ENCODE data around the gene DCHS2. TPM values are rescaled to one million over a fixed set of nuclear protein-coding genes. Genes with fewer than 3 reads are reported as not detected.

DCHS2 gene, protein sequence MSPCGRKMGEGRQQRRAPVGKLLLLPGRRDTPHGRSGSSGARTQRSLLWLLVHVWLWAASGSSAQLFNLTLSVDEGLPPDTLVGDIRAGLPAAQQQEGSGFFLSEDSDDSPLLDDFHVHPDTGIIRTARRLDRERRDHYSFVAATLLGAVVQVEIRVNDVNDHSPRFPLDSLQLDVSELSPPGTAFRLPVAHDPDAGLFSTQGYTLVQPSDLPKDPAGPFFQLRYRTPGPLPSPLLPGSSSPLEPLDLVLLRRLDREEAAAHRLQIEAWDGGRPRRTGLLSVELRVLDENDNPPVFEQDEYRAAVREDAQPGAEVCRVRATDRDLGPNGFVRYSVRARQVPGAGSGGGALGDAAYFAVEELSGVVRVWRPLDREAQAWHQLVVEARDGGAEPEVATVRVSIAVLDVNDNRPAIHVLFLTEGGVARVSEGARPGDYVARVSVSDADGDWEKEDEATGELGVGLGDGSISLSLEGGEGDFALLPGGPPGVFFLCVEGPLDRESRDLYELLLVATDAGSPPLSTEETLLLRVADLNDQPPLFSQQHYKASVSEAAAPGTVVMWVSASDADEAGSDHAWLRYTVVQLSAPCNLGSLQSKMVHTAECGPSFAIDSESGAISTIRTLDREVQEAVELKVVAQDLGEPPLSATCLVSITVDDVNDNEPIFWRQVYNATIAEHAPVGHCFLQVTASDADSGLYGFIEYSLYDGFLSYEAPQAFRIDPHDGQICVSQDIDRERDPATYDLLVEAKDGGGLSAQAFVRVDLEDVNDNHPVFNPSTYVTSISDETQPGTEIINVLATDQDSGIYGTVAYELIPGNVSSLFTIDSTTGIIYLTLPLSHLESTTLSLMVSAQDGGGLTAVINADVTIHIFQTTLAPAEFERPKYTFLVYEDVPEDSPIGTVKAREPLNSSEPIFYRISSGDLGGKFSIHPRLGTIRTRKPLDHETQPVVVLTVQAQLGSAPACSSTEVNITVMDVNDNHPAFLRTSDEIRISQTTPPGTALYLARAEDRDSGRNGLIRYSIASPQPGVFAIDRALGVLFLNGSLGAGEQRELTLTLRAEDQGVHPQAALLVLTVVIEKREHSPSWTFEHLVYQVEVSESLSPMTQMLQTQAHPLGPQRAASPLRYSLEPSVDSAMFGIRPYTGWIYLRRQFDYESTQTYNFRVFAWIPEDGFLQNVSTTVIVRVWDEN (N-terminal part only)
- total RNA-seq (not detected), polyA plus RNA-seq (not detected)

DNA sequence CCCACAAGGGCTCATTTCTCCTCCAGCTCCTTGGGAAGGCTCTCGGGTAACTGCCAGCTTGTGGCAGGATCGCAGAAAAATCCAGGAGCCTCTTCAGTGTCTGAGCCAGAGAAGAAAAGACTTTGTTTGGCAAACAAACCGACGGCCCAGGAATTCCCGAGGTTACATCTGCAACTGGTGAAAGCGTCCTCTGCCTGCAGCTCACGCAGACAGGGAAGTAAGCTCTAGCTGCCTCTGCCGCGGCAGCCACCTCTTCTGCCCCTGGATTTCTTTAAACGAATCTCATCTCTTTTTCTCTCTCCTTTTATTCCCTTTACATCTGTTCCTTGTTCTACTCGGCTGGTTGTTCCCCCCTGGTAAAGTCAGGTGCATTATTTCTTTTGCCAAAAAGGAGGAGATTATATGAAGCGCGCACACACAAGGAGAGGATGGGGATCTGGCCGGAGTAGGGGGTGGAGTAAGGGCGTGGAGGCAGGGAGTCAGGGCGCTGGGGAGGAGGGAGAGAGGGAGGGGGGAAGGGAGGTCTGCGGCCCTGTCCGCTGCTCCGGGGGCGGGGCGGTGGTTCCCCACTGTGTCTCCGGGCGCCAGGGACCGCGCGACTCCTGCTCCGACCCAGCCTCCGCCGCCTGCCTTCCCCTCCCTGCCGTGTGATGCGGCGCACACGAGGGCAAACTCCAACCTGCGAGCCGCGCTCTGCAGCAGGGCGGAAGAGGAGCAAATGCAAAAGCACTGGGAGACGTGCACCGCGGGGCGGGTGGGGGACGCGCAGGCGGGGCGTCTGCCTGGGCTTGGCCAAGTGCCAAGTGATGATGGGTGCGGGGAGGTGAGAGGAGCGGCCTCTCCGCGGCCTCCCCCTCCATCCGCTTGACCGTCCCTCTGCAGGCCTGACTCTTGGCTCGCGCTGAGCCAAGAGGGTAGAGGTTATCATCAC lies at the start of gene DCHS2:
DCHS2 (minus strand) TSS at position 459 of the 931 bp plus-strand sequence; CDS start at position 15, 444 bp downstream.
- peaks cover 20% of the 10 kb centered on the region for H3K27me3 ChIP-seq (ENCODE audit: control insufficient read depth, insufficient read depth, low read length)
- peak within 1 kb of the TSS in 2 of 4 donors; percentile 61 to 64 for H3K4me3 Mint-ChIP-seq
- H3K27ac ChIP-seq (ENCODE audit: insufficient read depth, low read length, poor library complexity, severe bottlenecking), result no peak within 1 kb of the TSS
- no peaks in the 10 kb centered on the region for H3K9me3 ChIP-seq (ENCODE audit: control insufficient read depth in 2 of 2, low read length in 2 of 2)
- ATAC-seq (ENCODE audit: low read depth in 2 of 2) (peak in 1 of 2 donors; percentile 34), DNase-seq (peak in 1 of 3 donors; percentile 4)
- H3K9me3 Mint-ChIP-seq, result peaks cover 0 to 7% (median 0%) of the 10 kb centered on the region in 7 donors
- H3K4me3 ChIP-seq (ENCODE audit: low read depth, low read length), result no peak within 1 kb of the TSS
- H3K27ac Mint-ChIP-seq, result no peak within 1 kb of the TSS
- H3K36me3 Mint-ChIP-seq, result no peaks in the 10 kb centered on the region
- H3K27me3 Mint-ChIP-seq, result peaks cover 49% of the 10 kb centered on the region
- peaks cover 0 to 20% (median 4%) of the 10 kb centered on the region in 4 donors for H3K4me1 Mint-ChIP-seq
- H3K36me3 ChIP-seq (ENCODE audit: control insufficient read depth, insufficient read depth, low read length), result no peaks in the 10 kb centered on the region
- no peaks in the 10 kb centered on the region for H3K4me1 ChIP-seq (ENCODE audit: control insufficient read depth, insufficient read depth, low read length, poor library complexity, severe bottlenecking)

DNA sequence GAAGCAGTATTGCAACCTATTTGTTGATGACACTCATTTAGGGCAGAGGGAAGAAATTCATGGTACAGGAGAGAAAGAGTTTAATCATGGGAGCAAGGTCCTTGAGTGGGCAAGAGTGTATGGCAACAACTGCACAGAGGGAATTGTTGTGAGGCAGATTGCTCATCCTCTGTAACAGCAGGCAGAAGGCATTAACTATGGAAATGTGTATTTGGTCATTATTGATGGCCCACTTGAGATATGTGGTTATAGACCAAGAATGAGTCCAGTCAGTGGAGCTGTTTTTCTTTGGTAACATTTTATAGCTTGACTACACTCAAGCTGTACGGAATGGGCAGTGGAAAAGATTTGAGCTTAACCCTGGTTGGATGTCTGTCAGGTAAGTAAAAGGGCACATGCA lies 42.7 kb upstream of the DCHS2 start:
- Mint-ChIP-seq H3K27me3 (no peaks in the 10 kb centered on the region), H3K4me3 (no peak overlapping the region), H3K36me3 (peaks cover 10% of the 10 kb centered on the region), H3K4me1 (peaks cover 0 to 4% (median 0%) of the 10 kb centered on the region in 4 donors), H3K9me3 (no peaks in the 10 kb centered on the region), H3K27ac (peak overlapping the region in 2 of 3 donors; percentile 72 to 75)
- Histone ChIP-seq H3K4me1 (ENCODE audit: control insufficient read depth, insufficient read depth, low read length, poor library complexity, severe bottlenecking) (no peaks in the 10 kb centered on the region), H3K4me3 (ENCODE audit: low read depth, low read length) (no peak overlapping the region), H3K27ac (ENCODE audit: insufficient read depth, low read length, poor library complexity, severe bottlenecking) (no peak overlapping the region), H3K27me3 (ENCODE audit: control insufficient read depth, insufficient read depth, low read length) (no peaks in the 10 kb centered on the region), H3K9me3 (ENCODE audit: control insufficient read depth in 2 of 2, low read length in 2 of 2) (no peaks in the 10 kb centered on the region), H3K36me3 (ENCODE audit: control insufficient read depth, insufficient read depth, low read length) (peaks cover 35% of the 10 kb centered on the region)
- DNase-seq (no peak), ATAC-seq (ENCODE audit: low read depth in 2 of 2) (no peak)

DNA sequence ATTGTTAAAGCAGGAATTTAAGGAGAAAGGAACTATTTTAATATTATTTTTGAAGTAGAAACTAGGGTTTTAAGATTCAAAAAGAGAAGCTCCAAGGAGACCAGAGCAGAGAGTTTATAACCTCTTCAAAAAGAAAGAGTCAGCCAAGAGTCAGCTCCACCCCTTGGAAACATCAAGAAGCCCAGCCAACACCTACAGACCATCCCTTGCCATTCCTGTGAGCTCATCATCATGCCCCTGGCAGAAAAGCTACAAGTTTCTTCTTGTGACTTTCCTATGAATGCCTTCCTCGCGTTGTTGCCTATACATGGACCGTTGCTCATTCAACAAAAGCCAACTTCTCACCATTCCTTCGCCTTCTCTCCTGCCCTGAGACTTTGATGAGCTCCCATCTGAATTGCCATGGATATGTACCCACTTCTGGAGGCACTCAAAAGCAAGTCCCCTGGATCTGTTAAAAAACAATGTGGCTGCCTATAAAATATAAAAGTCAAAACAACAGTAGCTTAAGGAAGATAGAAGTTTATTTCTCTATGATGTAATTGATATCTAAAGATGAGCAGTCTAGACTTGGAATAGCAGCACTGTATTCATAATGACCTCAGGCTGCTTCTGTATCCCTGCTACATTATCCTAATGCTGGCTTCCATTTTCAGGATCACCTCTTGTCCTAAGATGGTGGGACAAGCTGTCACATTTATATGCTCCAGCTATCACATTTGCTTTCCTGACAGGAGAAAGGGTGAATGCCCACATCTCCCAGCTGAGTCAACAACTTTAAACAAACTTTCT lies 38.3 kb upstream of the DCHS2 start:
- no peak overlapping the region for H3K4me3 Mint-ChIP-seq
- H3K27ac Mint-ChIP-seq, result no peak overlapping the region
- H3K27me3 Mint-ChIP-seq, result peaks cover 9% of the 10 kb centered on the region
- peaks cover 0 to 4% (median 0%) of the 10 kb centered on the region in 4 donors for H3K4me1 Mint-ChIP-seq
- Histone ChIP-seq H3K4me1 (ENCODE audit: control insufficient read depth, insufficient read depth, low read length, poor library complexity, severe bottlenecking) (no peaks in the 10 kb centered on the region), H3K9me3 (ENCODE audit: control insufficient read depth in 2 of 2, low read length in 2 of 2) (no peaks in the 10 kb centered on the region), H3K4me3 (ENCODE audit: low read depth, low read length) (no peak overlapping the region), H3K27ac (ENCODE audit: insufficient read depth, low read length, poor library complexity, severe bottlenecking) (no peak overlapping the region), H3K27me3 (ENCODE audit: control insufficient read depth, insufficient read depth, low read length) (no peaks in the 10 kb centered on the region), H3K36me3 (ENCODE audit: control insufficient read depth, insufficient read depth, low read length) (no peaks in the 10 kb centered on the region)
- no peaks in the 10 kb centered on the region for H3K9me3 Mint-ChIP-seq
- no peak for ATAC-seq (ENCODE audit: low read depth in 2 of 2)
- no peaks in the 10 kb centered on the region for H3K36me3 Mint-ChIP-seq
- no peak for DNase-seq

DNA sequence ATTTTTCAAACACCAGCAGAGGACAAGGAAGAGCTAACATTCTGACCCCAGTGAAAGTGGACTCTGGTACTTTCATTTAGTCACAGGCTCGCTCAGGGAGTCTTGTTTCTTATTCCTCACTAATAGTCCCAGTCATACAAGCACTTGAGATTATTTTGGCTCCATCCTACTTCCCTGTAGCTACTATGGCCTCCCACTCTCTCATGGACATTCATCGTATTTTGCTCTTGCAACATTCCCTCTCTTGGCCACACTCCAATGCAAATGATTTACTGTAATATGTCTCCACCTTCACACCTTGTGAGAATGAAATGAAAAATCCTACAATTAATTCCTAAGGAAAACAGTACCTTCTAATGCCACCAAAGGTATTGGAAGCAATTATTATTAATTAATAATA lies 37.3 kb upstream of the DCHS2 start:
- DNase-seq (no peak), ATAC-seq (ENCODE audit: low read depth in 2 of 2) (no peak)
- no peak overlapping the region for H3K27ac ChIP-seq (ENCODE audit: insufficient read depth, low read length, poor library complexity, severe bottlenecking)
- no peak overlapping the region for H3K27ac Mint-ChIP-seq
- no peak overlapping the region for H3K4me3 Mint-ChIP-seq
- no peaks in the 10 kb centered on the region for H3K4me1 ChIP-seq (ENCODE audit: control insufficient read depth, insufficient read depth, low read length, poor library complexity, severe bottlenecking)
- no peaks in the 10 kb centered on the region for H3K36me3 Mint-ChIP-seq
- peaks cover 0 to under 1% (median 0%) of the 10 kb centered on the region in 4 donors for H3K4me1 Mint-ChIP-seq
- no peaks in the 10 kb centered on the region for H3K9me3 ChIP-seq (ENCODE audit: control insufficient read depth in 2 of 2, low read length in 2 of 2)
- H3K9me3 Mint-ChIP-seq, result no peaks in the 10 kb centered on the region
- peaks cover 9% of the 10 kb centered on the region for H3K27me3 Mint-ChIP-seq
- no peaks in the 10 kb centered on the region for H3K36me3 ChIP-seq (ENCODE audit: control insufficient read depth, insufficient read depth, low read length)
- H3K4me3 ChIP-seq (ENCODE audit: low read depth, low read length), result no peak overlapping the region
- H3K27me3 ChIP-seq (ENCODE audit: control insufficient read depth, insufficient read depth, low read length), result no peaks in the 10 kb centered on the region

DNA sequence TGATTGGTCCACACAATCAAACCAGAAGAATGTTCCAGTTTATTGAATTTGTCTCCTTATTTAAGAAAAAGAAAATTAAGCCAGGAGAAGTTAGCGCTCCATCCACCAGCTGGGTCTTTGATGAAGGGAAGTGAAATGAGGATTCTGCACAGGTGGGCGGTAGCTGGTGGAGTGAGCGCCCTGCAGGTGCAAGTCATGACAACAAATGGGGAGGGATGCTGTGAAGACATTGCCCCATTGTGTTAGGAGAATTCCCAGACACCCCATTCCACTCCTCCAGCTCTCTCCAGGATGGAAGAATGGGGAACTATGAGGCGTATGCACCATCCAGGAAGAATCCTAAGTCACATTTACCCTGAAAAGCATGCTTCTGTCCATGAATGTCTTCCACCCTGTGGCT lies 35.7 kb upstream of the DCHS2 start:
- H3K9me3 ChIP-seq (ENCODE audit: control insufficient read depth in 2 of 2, low read length in 2 of 2), result no peaks in the 10 kb centered on the region
- no peaks in the 10 kb centered on the region for H3K9me3 Mint-ChIP-seq
- H3K36me3 ChIP-seq (ENCODE audit: control insufficient read depth, insufficient read depth, low read length), result no peaks in the 10 kb centered on the region
- no peak overlapping the region for H3K4me3 Mint-ChIP-seq
- H3K4me1 ChIP-seq (ENCODE audit: control insufficient read depth, insufficient read depth, low read length, poor library complexity, severe bottlenecking), result no peaks in the 10 kb centered on the region
- H3K36me3 Mint-ChIP-seq, result no peaks in the 10 kb centered on the region
- H3K4me1 Mint-ChIP-seq, result no peaks in the 10 kb centered on the region
- no peak overlapping the region for H3K4me3 ChIP-seq (ENCODE audit: low read depth, low read length)
- peaks cover 16% of the 10 kb centered on the region for H3K27me3 Mint-ChIP-seq
- ATAC-seq (ENCODE audit: low read depth in 2 of 2), result no peak
- H3K27me3 ChIP-seq (ENCODE audit: control insufficient read depth, insufficient read depth, low read length), result no peaks in the 10 kb centered on the region
- DNase-seq, result no peak
- H3K27ac ChIP-seq (ENCODE audit: insufficient read depth, low read length, poor library complexity, severe bottlenecking), result no peak overlapping the region
- no peak overlapping the region for H3K27ac Mint-ChIP-seq

DNA sequence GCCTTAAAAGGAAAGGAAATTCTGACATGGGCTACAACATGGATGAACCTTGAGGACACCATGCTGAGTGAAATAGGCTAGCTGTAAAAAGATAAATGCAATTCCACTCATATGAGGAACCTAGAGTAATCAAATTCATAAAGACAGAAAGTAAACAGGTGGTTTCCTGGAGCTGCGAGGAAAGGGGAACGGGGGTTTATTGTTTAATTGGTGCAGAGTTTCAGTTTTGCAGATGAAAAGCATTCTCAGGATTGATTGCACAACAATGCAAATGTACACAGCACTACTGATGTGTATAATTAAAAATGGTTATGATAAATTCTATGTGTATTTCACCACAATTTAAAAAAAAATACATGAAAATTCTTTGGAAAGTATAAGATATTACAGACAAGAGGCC lies 34.6 kb upstream of the DCHS2 start:
- Histone ChIP-seq H3K27ac (ENCODE audit: insufficient read depth, low read length, poor library complexity, severe bottlenecking) (no peak overlapping the region), H3K4me1 (ENCODE audit: control insufficient read depth, insufficient read depth, low read length, poor library complexity, severe bottlenecking) (no peaks in the 10 kb centered on the region), H3K9me3 (ENCODE audit: control insufficient read depth in 2 of 2, low read length in 2 of 2) (no peaks in the 10 kb centered on the region), H3K27me3 (ENCODE audit: control insufficient read depth, insufficient read depth, low read length) (no peaks in the 10 kb centered on the region), H3K36me3 (ENCODE audit: control insufficient read depth, insufficient read depth, low read length) (no peaks in the 10 kb centered on the region), H3K4me3 (ENCODE audit: low read depth, low read length) (no peak overlapping the region)
- H3K4me3 Mint-ChIP-seq, result no peak overlapping the region
- no peaks in the 10 kb centered on the region for H3K36me3 Mint-ChIP-seq
- ATAC-seq (ENCODE audit: low read depth in 2 of 2), result no peak
- H3K4me1 Mint-ChIP-seq, result no peaks in the 10 kb centered on the region
- DNase-seq, result no peak
- no peak overlapping the region for H3K27ac Mint-ChIP-seq
- H3K9me3 Mint-ChIP-seq, result no peaks in the 10 kb centered on the region
- peaks cover 16% of the 10 kb centered on the region for H3K27me3 Mint-ChIP-seq
